ENCODE measurements around the gene RPS6KA2.
A peak's percentile ranks its signal among the peaks of the same experiment; 100 is the strongest.

The RPS6KA2 gene

DNA sequence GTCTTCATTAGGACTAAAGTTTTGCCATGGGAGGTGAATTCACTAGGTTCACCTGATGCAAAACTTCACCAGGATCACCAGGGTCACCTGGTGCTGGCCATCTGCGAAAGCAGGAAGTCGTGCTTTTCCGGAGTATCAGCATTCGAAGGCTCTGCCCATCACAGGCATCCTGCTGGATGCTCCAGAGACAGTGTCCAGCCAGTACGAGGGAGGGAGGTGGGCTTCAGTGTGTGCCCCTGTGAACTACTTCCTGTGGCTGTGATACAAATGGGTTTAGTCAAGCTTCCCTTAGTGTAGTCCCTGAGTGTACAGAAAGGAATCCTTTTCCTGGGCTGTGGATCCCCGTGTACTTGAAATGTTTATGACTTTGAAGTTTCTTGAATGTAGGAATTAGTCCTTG lies 3.4 kb upstream of the RPS6KA2 start:
- no peak for DNase-seq
- Histone ChIP-seq H3K9me3 (ENCODE audit: severe bottlenecking) (no peaks in the 10 kb centered on the region), H3K4me3 (ENCODE audit: low read depth, low read length) (no peak overlapping the region), H3K36me3 (no peaks in the 10 kb centered on the region), H3K27me3 (ENCODE audit: insufficient read depth, low read depth, severe bottlenecking) (no peaks in the 10 kb centered on the region), H3K27ac (no peak overlapping the region)
- TF ChIP-seq, protein P1, sequence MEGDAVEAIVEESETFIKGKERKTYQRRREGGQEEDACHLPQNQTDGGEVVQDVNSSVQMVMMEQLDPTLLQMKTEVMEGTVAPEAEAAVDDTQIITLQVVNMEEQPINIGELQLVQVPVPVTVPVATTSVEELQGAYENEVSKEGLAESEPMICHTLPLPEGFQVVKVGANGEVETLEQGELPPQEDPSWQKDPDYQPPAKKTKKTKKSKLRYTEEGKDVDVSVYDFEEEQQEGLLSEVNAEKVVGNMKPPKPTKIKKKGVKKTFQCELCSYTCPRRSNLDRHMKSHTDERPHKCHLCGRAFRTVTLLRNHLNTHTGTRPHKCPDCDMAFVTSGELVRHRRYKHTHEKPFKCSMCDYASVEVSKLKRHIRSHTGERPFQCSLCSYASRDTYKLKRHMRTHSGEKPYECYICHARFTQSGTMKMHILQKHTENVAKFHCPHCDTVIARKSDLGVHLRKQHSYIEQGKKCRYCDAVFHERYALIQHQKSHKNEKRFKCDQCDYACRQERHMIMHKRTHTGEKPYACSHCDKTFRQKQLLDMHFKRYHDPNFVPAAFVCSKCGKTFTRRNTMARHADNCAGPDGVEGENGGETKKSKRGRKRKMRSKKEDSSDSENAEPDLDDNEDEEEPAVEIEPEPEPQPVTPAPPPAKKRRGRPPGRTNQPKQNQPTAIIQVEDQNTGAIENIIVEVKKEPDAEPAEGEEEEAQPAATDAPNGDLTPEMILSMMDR (IDR thresholded peaks at IDR 0.05; ENCODE audit: low read depth, low read length) = no peak

DNA sequence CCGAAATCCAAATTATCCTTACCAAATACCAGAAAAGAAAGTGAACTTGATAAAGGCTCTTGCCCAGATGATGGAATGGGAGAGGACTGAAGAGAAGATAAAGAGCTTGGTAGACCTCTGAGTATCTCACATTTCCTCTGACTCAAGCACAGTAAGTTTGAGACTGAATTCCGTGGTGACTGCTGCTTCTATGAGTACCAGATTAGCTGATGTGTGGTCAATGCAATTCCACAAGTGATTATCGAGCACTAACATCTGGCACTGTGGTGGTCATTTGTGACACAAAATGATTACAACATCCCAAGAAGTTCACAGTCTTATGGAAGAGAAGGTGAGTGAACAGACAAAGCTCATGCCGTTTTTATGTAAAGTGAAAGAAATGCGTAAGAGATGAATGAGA lies 2.6 kb upstream of the RPS6KA2 start:
- Histone ChIP-seq H3K27ac (no peak overlapping the region), H3K27me3 (ENCODE audit: insufficient read depth, low read depth, severe bottlenecking) (no peaks in the 10 kb centered on the region), H3K4me3 (ENCODE audit: low read depth, low read length) (no peak overlapping the region), H3K9me3 (ENCODE audit: severe bottlenecking) (no peaks in the 10 kb centered on the region), H3K36me3 (no peaks in the 10 kb centered on the region)
- TF ChIP-seq, protein P1 (IDR thresholded peaks at IDR 0.05; ENCODE audit: low read depth, low read length) = no peak
- no peak for DNase-seq

DNA sequence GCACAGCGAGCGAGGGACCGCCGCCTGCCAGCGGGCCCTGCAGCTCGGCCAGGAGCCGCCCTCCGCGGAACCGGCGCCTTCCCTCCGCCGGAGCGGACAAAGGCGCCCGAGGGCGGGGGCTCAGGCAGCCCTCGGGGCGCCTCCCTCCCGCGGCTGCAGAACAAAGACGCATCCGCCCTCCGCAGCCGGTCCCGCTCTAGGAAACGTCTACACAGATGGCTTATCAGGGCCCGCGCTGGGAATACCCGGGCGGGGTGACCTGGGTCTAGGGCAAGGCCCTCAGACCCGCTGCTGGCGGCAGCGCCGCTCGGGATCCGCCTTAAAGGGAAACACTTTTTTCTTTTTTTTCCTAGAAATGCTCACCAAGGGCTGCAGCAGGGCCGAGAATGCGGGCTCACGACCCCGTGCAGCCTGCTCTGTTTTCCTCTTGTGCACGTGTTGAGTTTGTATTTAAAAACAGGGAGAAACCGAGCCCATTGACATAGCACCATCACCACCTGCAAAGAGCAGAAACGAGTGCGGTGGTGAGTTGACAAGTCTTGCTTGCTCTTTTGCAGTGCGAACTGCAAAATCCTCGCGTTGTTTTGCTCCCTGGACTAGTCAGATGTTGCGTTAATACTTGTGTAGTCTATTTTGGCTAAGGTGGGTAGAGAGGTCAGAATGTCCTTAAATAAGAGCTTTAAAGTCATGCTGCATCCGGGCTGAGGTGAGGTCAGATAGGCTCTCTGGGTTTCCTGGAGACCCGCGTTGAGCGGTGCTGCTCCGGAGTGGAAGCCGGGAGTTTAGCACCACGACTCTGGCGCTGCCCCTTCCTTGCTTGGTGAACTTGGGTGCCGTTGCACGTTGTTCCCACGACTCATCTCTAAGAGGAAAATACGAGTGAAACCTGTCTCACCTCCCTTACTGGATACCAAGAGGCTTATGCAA lies 1.1 kb upstream of the RPS6KA2 start:
- H3K27me3 ChIP-seq (ENCODE audit: insufficient read depth, low read depth, severe bottlenecking) = no peaks in the 10 kb centered on the region
- peak; percentile 80 for DNase-seq
- peak overlapping the region; percentile 94 for H3K27ac ChIP-seq
- no peaks in the 10 kb centered on the region for H3K9me3 ChIP-seq (ENCODE audit: severe bottlenecking)
- peak overlapping the region; percentile 53 for H3K4me3 ChIP-seq (ENCODE audit: low read depth, low read length)
- TF ChIP-seq, protein P1 (IDR thresholded peaks at IDR 0.05; ENCODE audit: low read depth, low read length) = no peak
- no peaks in the 10 kb centered on the region for H3K36me3 ChIP-seq

DNA sequence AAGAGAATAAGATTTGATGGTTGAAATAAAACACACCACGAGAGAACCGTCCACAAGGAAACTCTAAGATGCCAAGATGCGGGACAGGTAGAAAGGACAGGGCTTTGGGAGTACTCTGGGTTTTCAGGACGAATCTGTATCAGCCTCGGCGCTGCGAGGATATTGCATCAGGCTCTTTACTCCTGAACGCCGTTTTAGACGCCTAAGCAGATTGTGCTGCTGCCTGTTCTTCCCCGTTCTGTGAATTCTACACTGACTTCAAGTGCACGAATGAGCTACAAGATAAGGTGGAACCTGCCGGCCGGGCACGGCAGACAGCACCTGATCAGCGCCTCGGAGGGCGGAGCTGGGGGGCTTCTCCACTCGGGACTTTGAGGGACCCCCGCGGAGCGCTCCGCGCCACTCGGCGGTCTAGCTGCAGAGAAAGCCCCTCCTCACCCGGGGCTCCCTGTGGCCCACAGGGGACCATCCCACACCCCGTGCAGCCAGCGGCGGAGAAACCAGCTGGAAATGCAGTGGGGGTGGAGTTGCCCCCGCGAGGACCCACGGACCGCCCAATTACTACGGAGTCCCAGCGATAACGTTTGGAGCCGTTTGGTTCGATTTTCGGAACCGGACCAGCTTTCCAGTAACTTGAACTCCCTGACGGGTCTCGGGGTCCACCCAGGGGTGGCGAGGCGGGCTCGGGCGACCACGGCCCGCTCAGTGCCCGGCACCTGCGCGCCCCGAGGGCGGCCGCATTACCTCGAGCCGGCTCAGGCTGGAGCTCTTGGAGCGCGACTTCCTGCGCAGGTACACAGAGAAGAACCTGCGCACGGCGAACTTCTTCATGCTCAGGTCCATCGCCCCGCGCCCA lies 646 bp downstream of the RPS6KA2 start:
- peak; percentile 34 for DNase-seq
- Histone ChIP-seq H3K27me3 (ENCODE audit: insufficient read depth, low read depth, severe bottlenecking) (no peaks in the 10 kb centered on the region), H3K4me3 (ENCODE audit: low read depth, low read length) (peak overlapping the region; percentile 72), H3K27ac (peak overlapping the region; percentile 53), H3K9me3 (ENCODE audit: severe bottlenecking) (no peaks in the 10 kb centered on the region), H3K36me3 (no peaks in the 10 kb centered on the region)
- TF ChIP-seq, protein P1 (IDR thresholded peaks at IDR 0.05; ENCODE audit: low read depth, low read length) = no peak

DNA sequence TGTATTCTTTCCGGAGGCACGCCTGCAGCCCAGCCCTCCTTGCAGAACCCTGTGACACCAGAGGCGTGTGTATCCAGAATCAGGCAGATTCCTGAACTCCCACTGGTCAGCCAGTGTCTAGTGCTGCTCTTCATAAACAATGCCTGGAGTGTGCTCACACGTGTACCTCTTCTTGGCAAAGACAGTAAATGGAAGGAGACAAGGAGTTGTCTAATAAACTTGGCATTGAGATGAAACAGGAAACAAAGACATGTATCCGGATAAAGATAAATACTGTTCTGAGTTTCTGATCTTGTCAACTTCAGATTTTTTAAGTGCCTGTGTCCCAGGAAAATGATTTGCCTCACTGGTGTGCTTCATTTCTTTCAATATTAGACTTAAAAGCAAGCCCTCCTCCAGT lies 1.7 kb downstream of the RPS6KA2 start:
- Histone ChIP-seq H3K27me3 (ENCODE audit: insufficient read depth, low read depth, severe bottlenecking) (no peaks in the 10 kb centered on the region), H3K9me3 (ENCODE audit: severe bottlenecking) (no peaks in the 10 kb centered on the region), H3K36me3 (no peaks in the 10 kb centered on the region), H3K27ac (no peak overlapping the region), H3K4me3 (ENCODE audit: low read depth, low read length) (no peak overlapping the region)
- TF ChIP-seq, protein P1 (IDR thresholded peaks at IDR 0.05; ENCODE audit: low read depth, low read length) = no peak
- no peak for DNase-seq
